GM21528 (cell line): ENCODE measurements around the gene PRCC.

Experiments used
- ATAC-seq: cut with Tn5 transposase; IDR thresholded peaks from one replicate; pipeline ENCODE4 v1.9.1; 2021; ENCODE audit warnings: mild to moderate bottlenecking, moderate library complexity; ENCODE audit not compliant: unreplicated experiment, low FRiP score

Gene PRCC

DNA sequence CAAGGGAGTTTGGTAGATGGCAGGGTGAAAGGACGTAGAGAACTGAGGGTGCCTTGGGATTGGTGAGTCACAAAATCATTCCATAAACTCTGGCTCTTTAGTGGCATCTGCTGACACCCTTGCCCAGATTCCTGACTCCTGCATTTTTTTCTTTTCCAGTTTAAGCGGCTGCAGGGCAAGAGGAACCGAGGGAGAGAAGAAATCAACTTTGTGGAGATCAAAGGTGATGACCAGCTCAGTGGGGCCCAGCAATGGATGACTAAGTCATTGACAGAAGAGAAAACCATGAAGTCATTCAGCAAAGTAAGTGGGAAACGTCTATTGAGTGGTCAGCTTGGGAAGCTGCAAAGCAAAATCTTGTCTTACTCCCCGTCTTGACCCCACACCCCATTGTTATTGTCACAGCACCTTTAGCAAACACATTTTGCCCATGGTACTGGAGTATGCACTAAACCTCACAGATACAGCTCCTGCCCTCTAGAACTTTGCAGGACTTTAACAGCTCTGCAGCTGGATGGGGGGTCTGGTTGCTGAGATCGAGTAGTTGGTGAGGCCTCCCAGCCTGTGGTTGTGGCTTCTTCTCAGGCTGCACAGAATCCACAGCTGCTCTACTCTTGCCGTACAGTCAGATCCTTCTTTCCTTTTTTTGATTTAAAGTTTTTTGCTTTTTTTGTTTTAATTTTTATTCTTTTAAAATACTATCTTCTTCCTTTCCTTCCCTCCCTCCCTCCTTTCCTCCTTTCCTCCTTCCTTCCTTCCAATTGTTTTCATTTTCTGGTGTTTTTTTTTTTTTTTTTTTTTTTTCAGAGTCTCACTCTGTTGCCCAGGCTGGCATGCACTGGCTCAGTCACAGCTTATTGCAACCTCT is 27.4 kb downstream of the PRCC start:
- ATAC-seq: no peak

DNA sequence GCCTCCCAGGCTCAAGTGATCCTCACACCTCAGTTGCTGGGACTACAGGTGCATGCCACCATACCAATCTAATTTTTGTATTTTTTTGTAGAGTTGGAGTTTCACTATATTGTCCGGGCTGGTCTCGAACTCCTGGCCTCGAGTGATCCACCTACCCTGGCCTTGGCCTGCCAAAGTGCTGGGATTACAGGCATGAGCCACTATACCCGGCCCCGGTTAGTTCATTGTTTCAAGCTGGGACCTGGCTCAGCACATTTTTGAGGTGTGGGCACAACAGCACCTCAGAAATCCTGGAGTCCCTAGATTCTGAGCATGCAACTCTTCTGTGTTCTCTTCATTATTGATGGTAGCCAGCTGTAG is 28.0 kb downstream of the PRCC start:
- no peak for ATAC-seq

DNA sequence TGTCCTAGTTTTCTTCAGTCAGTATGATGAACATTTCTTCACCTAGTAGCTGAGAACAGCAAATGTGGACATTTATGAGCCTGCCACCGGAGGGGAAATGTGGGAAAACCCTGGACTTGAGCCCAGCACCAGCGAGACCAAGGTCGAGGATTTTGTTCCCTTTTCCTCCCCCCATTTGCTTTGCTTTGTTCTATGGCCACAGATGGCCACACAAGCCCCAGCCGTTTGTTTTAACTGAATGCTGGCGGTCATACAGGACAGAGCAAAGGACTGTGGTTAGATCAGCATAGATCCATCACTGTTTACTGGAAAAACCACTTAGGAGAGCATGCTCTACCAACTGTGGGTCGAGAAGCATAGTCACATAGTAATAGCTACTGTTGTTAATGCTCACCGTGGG is 28.5 kb downstream of the PRCC start:
- ATAC-seq: no peak

DNA sequence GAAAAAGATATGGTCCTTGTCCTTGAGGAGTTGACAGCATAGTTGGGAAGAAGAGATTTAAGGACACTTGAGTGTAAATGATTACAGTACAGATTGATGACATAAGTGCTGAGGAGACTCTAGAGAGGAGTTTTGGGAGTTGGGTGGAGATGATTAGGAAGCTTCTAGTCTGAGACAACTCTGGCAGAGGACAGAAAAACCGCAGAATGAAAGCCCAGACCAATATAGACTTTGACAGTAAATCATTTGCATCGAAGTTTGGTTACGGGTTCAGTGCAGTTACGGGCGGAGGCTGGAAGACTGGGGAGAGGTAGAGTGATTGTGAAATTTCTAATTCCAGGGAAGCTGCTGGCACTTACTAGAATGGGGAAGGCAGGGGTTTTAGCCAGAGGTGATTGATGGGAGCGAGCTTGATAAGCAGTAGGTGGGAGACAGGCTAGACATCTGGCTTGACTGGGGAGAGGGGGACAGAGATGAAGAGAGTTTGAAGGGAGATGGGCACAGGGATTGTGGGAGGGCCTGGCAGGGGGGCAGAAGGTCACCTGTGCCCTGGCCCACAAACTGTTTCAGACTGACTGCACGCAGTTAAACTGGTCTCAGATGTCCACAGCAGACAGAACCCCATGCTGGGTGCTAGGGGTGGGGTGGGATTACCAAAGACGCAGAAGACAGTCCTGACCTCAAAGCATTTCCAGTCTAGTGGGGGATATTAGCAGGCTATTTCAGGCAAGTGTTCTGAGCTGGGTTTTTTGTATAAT is 29.2 kb downstream of the PRCC start:
- no peak for ATAC-seq

DNA sequence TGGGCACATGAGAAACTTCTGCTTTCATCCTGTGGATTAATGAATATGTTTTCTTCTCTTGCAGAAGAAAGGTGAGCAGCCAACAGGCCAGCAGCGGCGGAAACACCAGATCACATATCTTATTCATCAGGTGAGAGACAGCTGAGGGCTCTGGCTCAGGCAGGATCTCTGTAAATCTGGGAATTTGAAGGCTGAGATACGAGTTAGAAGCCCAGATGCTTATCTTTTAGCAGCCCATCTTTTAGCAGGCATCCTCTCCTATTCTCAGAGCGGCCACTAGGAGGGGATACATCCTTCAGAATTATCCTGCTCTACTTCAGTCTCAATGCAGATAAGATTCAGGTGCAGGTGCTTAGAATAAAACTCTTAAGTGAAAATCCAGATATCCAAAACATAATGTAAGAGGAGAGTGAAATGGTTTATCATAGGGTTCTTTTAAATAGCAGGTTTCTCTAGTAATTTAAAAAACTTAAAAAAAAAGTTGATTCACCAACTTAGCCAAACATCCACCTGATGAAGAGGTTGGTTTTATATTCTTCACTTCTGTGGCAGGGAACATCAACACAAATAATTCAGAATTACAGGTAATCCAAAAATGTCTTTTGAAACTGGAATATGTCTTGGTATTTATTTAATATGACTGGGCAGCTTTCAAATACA is 30.0 kb downstream of the PRCC start:
- ATAC-seq: no peak

DNA sequence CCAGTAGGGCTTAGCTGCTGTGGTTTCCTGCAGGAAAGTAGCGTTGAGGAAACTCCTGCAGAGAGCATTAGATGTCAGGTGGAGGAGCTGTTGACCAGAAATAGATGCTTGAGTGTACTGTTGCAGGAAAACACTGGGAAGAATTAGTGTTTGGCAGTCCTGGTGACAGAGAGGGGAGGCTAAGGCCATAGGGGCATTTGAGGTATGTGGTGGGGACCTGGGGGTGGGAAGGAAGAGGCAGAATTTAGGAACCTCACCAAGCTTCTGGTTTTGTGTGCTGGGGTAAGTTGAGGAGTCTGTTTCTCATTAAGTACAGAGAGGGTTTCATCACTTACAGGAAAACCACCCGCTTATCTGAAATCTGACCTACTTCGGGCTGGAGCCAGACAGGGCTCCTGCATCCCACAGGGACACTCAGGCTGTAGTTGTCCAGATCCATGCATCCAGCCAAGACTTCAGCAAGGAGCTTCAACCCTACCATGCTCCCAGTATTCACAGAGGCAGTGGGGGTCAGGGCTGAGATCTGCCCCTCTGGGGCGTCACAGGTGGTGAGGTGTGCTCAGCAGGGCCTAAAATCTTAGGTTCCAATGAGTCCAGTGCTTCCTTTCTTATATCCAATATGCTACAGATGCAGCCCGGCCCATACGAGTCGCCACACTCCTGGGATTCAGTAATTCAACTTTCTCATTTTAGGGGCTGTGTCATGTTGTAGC is 34.2 kb downstream of the PRCC start:
- no peak for ATAC-seq

DNA sequence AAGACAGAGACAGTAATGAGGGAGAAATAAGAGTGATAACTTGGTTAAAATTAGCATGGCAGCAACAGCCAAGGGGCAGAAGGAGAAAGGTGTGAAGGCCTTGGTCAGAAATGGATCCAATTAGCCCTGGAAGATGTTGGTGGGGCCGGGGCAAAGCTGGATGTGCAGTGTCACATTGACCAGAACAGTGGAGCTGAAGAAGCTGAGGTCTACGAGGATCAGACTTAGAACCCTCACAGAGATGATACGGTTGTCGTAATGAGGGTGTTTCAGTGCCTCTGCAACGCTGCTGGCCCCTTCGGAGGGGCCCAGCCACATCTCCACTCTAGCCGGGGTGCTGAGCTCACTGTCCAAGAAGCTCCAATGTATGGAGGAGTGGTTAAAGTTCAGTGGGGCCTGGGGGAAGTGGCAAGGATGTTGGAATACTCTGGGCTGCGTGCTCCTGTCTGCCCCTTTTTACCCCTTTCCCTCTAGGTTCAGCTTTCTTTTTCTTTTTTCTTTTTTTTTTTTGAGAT is 35.1 kb downstream of the PRCC start:
- ATAC-seq: no peak

DNA sequence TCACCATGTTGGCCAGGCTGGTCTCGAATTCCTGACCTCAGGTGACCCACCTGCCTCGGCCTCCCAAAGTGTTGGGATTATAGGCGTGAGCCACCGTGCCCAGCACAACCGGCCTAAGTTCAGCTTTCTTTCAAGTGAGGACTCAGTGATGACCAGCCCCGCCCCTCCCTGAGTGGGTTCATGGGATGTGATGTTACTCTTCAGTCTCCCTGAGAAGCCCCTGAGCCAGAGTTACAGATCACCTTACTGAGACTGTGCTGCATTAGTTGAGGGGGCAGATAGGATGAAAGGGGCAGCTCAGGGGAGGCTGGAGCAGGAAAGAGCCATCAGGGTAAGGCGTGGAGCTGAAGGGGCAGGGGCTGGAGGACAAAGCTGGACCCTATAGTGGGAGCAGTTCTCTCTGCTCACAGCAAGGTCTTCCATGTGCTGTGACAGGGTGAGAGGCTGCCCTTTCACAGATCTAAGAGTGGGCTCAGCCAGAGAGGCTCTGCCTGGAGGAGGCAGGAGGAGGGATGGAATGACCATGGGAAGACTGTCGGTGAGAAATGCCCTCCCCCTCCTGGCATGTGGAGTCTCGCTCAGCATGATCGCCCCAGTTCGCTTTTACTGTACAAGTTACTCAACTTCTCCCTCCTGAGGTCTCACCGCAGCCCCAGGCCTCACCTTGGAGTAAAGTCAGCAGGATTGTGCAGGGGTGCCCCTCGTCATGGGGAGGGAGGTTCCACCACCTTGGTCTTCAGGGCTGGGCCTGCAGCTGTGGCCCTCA is 35.9 kb downstream of the PRCC start:
- ATAC-seq: no peak

DNA sequence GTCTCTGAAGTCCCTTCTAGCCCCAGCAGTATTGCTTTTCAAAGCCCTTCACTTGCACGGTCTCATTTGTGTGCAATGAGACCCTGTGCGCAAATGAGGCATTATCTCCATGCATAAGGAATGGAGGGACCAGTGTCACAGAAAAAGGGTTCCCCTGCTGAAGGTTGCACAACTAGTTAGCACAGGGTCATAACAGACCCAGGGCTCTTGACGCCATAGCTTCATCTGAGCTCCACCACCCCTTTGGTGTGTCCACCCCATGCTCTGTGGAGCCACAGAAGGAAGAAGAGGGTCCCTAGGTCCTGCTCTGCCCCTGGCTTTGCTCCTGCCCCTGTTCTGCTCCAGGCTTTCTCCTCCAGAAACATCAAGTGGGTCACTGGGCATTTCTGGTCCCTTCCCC is 36.7 kb downstream of the PRCC start:
- ATAC-seq: no peak

DNA sequence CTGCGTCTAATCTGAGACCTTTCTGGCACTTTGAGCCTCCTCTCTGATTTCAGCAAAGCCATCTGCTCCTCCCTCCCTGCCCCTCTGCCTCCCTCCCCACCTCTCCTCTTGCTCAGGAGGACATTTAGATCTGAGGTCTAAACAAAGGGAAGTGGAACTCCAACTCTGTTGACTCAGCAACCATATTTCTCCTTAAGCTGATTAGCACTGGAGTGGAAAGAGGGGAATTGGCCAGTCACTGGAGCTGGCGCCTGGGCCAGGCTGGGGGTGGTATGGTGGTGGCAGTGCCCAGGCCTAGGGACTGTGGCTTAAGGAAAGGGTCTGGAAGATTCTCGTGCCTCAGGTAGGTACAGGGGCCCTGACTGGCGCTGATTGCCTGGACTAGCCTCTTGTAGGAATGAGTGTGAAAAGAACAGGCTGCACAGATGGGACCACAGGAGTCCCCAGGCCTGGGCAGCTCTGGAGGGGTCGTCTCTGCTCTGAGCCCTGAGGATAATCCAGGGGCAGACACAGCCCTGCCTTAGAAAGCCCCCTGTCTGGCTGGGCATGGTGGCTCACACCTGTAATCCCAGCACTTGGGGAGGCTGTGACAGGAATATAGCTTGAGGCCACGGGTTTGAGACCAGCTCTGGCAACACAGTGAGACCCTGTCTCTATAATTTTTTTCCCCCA is 37.4 kb downstream of the PRCC start:
- ATAC-seq: no peak

DNA sequence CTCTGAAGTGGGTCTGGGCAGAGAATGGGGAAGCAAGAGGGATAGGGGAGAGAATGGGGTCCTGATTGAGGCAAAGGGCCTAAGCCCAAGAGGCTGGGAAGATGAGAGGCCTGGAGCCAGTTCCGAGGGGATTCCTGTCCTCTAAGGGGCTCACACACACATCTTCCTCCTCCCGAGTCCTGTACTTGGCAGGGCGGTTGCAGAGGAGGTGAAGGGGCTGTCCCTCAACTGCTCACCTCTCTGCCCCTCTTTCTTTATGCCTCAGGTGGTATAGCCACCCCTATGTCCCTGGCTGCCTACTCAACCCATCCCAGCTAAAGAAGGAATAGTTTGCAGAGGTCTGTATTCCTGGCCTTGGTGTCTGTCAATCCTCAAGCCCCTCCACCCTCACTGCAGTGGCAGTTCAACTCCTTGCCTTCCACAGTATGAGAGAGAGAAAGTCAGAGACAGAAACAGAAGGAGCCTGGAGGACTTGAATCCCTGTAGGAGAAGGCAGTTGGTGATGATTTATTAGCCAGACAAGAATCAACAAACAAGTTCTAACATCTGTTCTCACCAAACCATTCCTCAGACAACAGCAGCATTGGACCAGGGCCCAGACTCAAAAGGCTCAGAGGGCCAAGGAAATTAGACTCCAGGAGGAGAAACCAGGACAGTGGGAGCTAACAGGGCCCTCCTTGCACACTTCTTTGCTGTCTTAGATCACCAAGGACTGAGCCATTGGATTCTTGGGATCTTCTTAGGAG is 38.6 kb downstream of the PRCC start:
- no peak for ATAC-seq

DNA sequence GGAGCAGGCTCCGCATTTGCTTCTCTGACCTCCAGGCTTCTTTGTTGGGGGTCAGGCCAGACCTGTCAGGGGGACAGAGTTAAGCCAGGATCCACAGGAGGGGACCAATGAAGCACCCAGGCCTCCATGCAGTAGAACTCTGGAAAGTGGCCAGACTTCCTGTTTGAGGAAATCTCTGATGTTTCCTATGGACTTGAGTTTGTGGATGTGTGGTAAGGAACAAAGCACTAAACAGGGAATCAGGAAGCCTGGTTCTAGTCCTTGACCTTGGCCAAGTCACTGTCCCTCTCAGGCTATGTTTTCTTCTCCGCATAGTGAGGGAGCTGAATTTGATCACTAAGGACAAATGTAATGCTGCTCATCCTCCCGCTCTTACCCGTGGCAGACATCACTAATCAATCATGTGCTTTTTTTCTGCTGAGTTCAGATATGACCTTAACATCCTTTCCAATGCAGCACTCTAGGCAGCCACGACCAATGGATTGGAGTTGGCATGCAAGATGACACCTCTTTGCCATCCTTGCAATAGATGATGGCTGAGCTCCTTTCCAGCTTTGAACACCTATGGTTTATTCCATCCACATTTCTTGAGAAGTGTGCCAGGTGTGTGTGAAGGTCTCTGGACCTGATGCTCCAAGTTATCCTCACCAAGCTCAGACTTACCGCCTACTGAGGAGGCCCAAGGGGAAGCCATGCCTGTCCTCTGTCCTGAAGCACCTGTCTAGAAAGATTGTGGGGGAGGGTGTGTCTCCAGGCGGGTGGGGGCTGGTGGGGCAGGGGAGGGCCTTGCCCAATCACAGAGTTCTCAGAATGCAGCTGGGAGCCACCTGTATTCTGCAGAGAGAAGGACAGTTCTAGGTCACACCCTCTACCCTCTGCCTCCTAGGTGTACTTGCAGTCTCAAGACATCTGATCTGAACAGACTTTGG is 39.4 kb downstream of the PRCC start:
- ATAC-seq: no peak

DNA sequence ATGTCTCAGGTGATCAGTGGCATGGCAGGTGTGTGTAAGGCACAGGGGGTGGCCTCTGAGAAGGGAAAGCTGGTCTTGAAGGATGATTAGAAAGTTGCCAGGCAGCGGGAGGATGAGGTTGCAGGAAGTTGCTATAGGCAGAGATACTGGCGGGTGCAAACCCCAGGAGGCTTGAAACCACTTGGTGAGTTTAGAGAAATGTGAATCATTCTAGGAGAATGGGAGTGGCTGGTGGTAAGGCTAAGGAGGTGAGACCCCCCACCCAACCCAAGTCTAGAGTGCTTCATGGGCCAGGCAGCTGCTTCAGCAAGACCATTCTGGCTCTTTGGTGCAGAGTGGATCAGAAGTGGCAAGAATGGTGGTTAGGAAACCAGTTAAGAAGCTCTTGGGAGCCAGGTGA is 40.3 kb downstream of the PRCC start:
- no peak for ATAC-seq

DNA sequence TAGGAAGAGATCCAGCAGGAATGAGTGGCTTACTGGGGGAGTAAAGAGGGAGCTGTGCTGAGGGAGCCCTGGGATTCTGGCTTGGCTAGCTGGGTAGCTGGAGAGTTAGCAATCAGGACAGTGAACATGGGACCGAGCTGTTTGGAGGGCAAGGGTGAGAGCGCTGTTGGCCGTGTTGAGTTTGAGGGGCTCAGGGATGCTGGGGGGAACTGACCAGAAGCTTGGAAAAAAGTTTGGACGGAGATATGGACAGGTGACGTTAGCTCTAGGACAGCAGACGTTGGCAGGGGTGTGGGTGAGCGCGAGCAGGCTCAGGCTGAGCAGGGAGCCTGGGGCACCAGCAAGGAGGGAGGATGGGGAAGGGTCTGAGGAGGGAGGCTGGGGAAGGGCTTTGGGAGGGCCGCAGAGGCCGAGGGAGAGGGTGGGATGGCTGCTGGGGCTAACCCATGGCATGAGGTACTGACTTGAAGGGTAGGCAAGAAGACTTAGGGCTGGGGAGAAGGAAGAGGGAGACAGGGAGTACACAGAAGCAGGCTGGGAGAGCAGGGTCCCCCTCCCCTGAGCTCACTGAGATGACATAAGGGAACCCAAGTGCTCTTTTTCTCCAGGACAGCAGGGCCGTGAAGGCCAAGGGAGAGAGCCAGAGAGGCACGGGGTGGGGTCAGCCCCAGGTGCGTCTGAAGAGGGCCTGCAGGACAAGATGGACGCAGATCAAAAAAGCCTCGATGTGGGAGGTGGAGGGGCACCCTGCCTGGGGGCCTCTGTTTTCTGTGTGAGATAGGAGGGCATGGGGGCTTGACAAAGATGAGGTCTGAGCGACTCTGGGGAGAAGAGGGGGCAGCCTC is 41.1 kb downstream of the PRCC start:
- no peak for ATAC-seq

DNA sequence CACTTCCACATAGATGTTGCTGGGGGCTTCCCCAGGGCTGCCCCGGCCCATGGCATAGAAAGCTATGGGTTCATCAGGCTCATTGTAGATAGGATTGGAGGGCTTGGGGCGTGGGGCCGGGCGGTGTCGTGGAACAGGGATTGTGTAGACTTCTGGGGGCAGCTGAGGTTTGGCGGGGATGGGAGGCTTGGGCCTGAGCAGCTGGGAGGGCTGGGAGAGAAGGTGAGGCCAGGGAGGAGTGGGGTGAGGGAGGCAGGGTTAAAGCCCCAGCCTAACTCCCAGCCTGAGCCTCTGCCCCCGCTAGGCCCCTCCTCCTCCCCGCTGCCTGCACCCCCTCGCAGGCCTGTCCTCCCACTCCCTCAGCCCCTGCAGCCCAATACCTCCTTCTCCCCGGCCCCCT is 41.9 kb downstream of the PRCC start:
- ATAC-seq: no peak

DNA sequence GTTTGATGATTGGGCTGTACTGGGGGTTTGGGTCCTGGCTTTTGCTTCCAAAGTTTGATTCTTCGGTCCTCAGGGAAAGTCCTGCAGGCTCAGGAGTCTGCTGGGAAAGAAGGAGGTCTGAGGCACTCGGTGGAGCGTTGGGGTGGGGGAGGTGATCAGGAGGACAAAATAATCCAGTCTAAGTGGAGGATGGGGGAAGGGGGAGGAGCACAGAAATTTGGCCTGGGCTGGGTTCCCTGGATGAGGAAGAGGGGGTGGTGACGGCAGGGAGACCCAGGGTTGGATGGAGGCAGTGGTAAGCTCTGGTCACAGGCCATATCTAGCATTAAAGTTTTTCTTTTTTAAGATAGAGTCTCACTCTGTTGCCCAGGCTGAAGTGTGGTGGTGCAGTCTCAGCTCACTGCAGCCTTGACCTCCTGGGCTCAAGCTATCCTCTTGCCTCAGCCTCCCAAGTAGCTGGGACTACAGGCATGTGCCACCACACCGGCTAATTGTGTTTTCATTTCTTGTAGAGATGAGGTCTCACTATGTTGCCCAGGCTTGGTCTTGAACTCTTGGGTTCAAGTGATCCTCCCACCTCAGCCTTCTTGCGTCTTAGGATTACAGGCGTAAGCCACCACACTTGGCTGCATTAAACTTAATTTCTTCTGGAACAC is 42.5 kb downstream of the PRCC start:
- ATAC-seq: no peak
